ENCODE data around the gene SNED1.
"Not testable (repeated sequence)": the region's sequence is repeated elsewhere in the genome, so short reads cannot be mapped to it uniquely, and the experiment has no call there.

SNED1 gene

GRCh38 chr2:241084856-241085444, 86.5 kb downstream of the SNED1 start:
- no peaks in the 10 kb centered on the region for H3K27me3 ChIP-seq (ENCODE audit: control insufficient read depth, insufficient read depth, low read length)
- H3K9ac ChIP-seq (ENCODE audit: low read depth, low read length), result no peak overlapping the region
- H3K4me2 ChIP-seq (ENCODE audit: low read length), result no peak overlapping the region
- peaks cover 36% of the 10 kb centered on the region for H3K36me3 ChIP-seq (ENCODE audit: insufficient read depth, low read length)
- H3K4me3 ChIP-seq (ENCODE audit: low read length), result no peak overlapping the region
- H3K4me1 ChIP-seq (ENCODE audit: control insufficient read depth, insufficient read depth, low read length), result no peaks in the 10 kb centered on the region
- no peaks in the 10 kb centered on the region for H3K9me3 ChIP-seq (replicated peaks; ENCODE audit: low read length)

- Histone ChIP-seq H3K9ac (ENCODE audit: low read depth, low read length) (no peak overlapping the region), H3K36me3 (ENCODE audit: insufficient read depth, low read length) (peaks cover 51% of the 10 kb centered on the region), H3K27me3 (ENCODE audit: control insufficient read depth, insufficient read depth, low read length) (no peaks in the 10 kb centered on the region), H3K4me2 (ENCODE audit: low read length) (no peak overlapping the region), H3K4me1 (ENCODE audit: control insufficient read depth, insufficient read depth, low read length) (peaks cover 3% of the 10 kb centered on the region), H3K9me3 (replicated peaks; ENCODE audit: low read length) (no peaks in the 10 kb centered on the region), H3K4me3 (ENCODE audit: low read length) (no peak overlapping the region)
Observed at GRCh38 chr2:241087420-241088268, 89.2 kb downstream of the SNED1 start.

- H3K4me1 ChIP-seq (ENCODE audit: control insufficient read depth, insufficient read depth, low read length), result peaks cover 7% of the 10 kb centered on the region
- H3K27me3 ChIP-seq (ENCODE audit: control insufficient read depth, insufficient read depth, low read length), result no peaks in the 10 kb centered on the region
- H3K4me3 ChIP-seq (ENCODE audit: low read length), result no peak overlapping the region
- H3K36me3 ChIP-seq (ENCODE audit: insufficient read depth, low read length), result peaks cover 57% of the 10 kb centered on the region
- H3K4me2 ChIP-seq (ENCODE audit: low read length), result no peak overlapping the region
- no peaks in the 10 kb centered on the region for H3K9me3 ChIP-seq (replicated peaks; ENCODE audit: low read length)
- no peak overlapping the region for H3K9ac ChIP-seq (ENCODE audit: low read depth, low read length)
Observed at GRCh38 chr2:241088376-241088775, 90.0 kb downstream of the SNED1 start.

- Histone ChIP-seq H3K4me2 (ENCODE audit: low read length) (no peak overlapping the region), H3K9ac (ENCODE audit: low read depth, low read length) (no peak overlapping the region), H3K4me3 (ENCODE audit: low read length) (no peak overlapping the region), H3K27me3 (ENCODE audit: control insufficient read depth, insufficient read depth, low read length) (no peaks in the 10 kb centered on the region), H3K9me3 (replicated peaks; ENCODE audit: low read length) (no peaks in the 10 kb centered on the region), H3K36me3 (ENCODE audit: insufficient read depth, low read length) (peaks cover 60% of the 10 kb centered on the region), H3K4me1 (ENCODE audit: control insufficient read depth, insufficient read depth, low read length) (peaks cover 7% of the 10 kb centered on the region)
Observed at GRCh38 chr2:241088791-241089732, 90.6 kb downstream of the SNED1 start.

- no peak overlapping the region for H3K9ac ChIP-seq (ENCODE audit: low read depth, low read length)
- peaks cover 79% of the 10 kb centered on the region for H3K36me3 ChIP-seq (ENCODE audit: insufficient read depth, low read length)
- no peaks in the 10 kb centered on the region for H3K27me3 ChIP-seq (ENCODE audit: control insufficient read depth, insufficient read depth, low read length)
- H3K4me1 ChIP-seq (ENCODE audit: control insufficient read depth, insufficient read depth, low read length), result peaks cover 7% of the 10 kb centered on the region
- H3K9me3 ChIP-seq (replicated peaks; ENCODE audit: low read length), result no peaks in the 10 kb centered on the region
- H3K4me3 ChIP-seq (ENCODE audit: low read length), result no peak overlapping the region
- H3K4me2 ChIP-seq (ENCODE audit: low read length), result no peak overlapping the region
Observed at GRCh38 chr2:241091201-241091600, 92.8 kb downstream of the SNED1 start.

- Histone ChIP-seq H3K27me3 (ENCODE audit: control insufficient read depth, insufficient read depth, low read length) (no peaks in the 10 kb centered on the region), H3K9me3 (replicated peaks; ENCODE audit: low read length) (no peaks in the 10 kb centered on the region), H3K36me3 (ENCODE audit: insufficient read depth, low read length) (peaks cover 79% of the 10 kb centered on the region), H3K9ac (ENCODE audit: low read depth, low read length) (no peak overlapping the region), H3K4me3 (ENCODE audit: low read length) (no peak overlapping the region), H3K4me1 (ENCODE audit: control insufficient read depth, insufficient read depth, low read length) (peaks cover 7% of the 10 kb centered on the region), H3K4me2 (ENCODE audit: low read length) (no peak overlapping the region)
Observed at GRCh38 chr2:241091734-241092445, 93.5 kb downstream of the SNED1 start.

- no peaks in the 10 kb centered on the region for H3K27me3 ChIP-seq (ENCODE audit: control insufficient read depth, insufficient read depth, low read length)
- H3K4me3 ChIP-seq (ENCODE audit: low read length), result no peak overlapping the region
- H3K9ac ChIP-seq (ENCODE audit: low read depth, low read length), result no peak overlapping the region
- no peak overlapping the region for H3K4me2 ChIP-seq (ENCODE audit: low read length)
- H3K4me1 ChIP-seq (ENCODE audit: control insufficient read depth, insufficient read depth, low read length), result peaks cover 7% of the 10 kb centered on the region
- peaks cover 79% of the 10 kb centered on the region for H3K36me3 ChIP-seq (ENCODE audit: insufficient read depth, low read length)
- no peaks in the 10 kb centered on the region for H3K9me3 ChIP-seq (replicated peaks; ENCODE audit: low read length)
Observed at GRCh38 chr2:241092677-241093076, 94.3 kb downstream of the SNED1 start.

- H3K36me3 ChIP-seq (ENCODE audit: insufficient read depth, low read length), result peaks cover 74% of the 10 kb centered on the region
- H3K4me2 ChIP-seq (ENCODE audit: low read length); H3K9me3 ChIP-seq (replicated peaks; ENCODE audit: low read length); H3K27me3 ChIP-seq (ENCODE audit: control insufficient read depth, insufficient read depth, low read length); H3K9ac ChIP-seq (ENCODE audit: low read depth, low read length); H3K4me1 ChIP-seq (ENCODE audit: control insufficient read depth, insufficient read depth, low read length); H3K4me3 ChIP-seq (ENCODE audit: low read length): not testable (repeated sequence)
Observed at GRCh38 chr2:241093133-241093781, 94.8 kb downstream of the SNED1 start.

GRCh38 chr2:241094172-241094571, 95.8 kb downstream of the SNED1 start:
- Histone ChIP-seq H3K9ac (ENCODE audit: low read depth, low read length) (no peak overlapping the region), H3K27me3 (ENCODE audit: control insufficient read depth, insufficient read depth, low read length) (no peaks in the 10 kb centered on the region), H3K36me3 (ENCODE audit: insufficient read depth, low read length) (peaks cover 66% of the 10 kb centered on the region), H3K4me1 (ENCODE audit: control insufficient read depth, insufficient read depth, low read length) (peaks cover 7% of the 10 kb centered on the region), H3K4me3 (ENCODE audit: low read length) (no peak overlapping the region), H3K9me3 (replicated peaks; ENCODE audit: low read length) (no peaks in the 10 kb centered on the region), H3K4me2 (ENCODE audit: low read length) (no peak overlapping the region)

- H3K4me2 ChIP-seq (ENCODE audit: low read length), result no peak overlapping the region
- H3K4me3 ChIP-seq (ENCODE audit: low read length), result no peak overlapping the region
- H3K9ac ChIP-seq (ENCODE audit: low read depth, low read length), result no peak overlapping the region
- no peaks in the 10 kb centered on the region for H3K27me3 ChIP-seq (ENCODE audit: control insufficient read depth, insufficient read depth, low read length)
- H3K9me3 ChIP-seq (replicated peaks; ENCODE audit: low read length), result no peaks in the 10 kb centered on the region
- H3K36me3 ChIP-seq (ENCODE audit: insufficient read depth, low read length), result peaks cover 67% of the 10 kb centered on the region
- H3K4me1 ChIP-seq (ENCODE audit: control insufficient read depth, insufficient read depth, low read length), result peaks cover 7% of the 10 kb centered on the region
Observed at GRCh38 chr2:241094924-241095420, 96.6 kb downstream of the SNED1 start.

Data from skeletal muscle satellite cell (primary cell).